Measurements from ENCODE around the gene CLDN8.

The CLDN8 gene

GRCh38 chr21:30216041-30216723 is at the start of gene CLDN8:
TSS of gene CLDN8 (minus strand) at chr21:30216097. CDS start at chr21:30215925, 172 bp downstream.
- no peak for DNase-seq (ENCODE audit: low read depth)

- DNase-seq (ENCODE audit: low read depth) = no peak
Observed at GRCh38 chr21:30257773-30258172, 41.9 kb upstream of the CLDN8 start.

GRCh38 chr21:30256100-30256499 is 40.2 kb upstream of the CLDN8 start:
- no peak for DNase-seq (ENCODE audit: low read depth)

- DNase-seq (ENCODE audit: low read depth) = no peak
Observed at GRCh38 chr21:30255679-30256078, 39.8 kb upstream of the CLDN8 start.

GRCh38 chr21:30251781-30252180 is 35.9 kb upstream of the CLDN8 start:
- DNase-seq (ENCODE audit: low read depth) = no peak

GRCh38 chr21:30249936-30250335 is 34.0 kb upstream of the CLDN8 start:
- no peak for DNase-seq (ENCODE audit: low read depth)

- no peak for DNase-seq (ENCODE audit: low read depth)
Observed at GRCh38 chr21:30248844-30249243, 32.9 kb upstream of the CLDN8 start.

GRCh38 chr21:30245061-30245460 is 29.2 kb upstream of the CLDN8 start:
- no peak for DNase-seq (ENCODE audit: low read depth)

GRCh38 chr21:30243691-30244090 is 27.8 kb upstream of the CLDN8 start:
- DNase-seq (ENCODE audit: low read depth) = no peak

GRCh38 chr21:30240661-30241060 is 24.8 kb upstream of the CLDN8 start:
- no peak for DNase-seq (ENCODE audit: low read depth)

- no peak for DNase-seq (ENCODE audit: low read depth)
Observed at GRCh38 chr21:30238168-30238567, 22.3 kb upstream of the CLDN8 start.

GRCh38 chr21:30234643-30235042 is 18.7 kb upstream of the CLDN8 start:
- DNase-seq (ENCODE audit: low read depth) = no peak

GRCh38 chr21:30234050-30234449 is 18.2 kb upstream of the CLDN8 start:
- DNase-seq (ENCODE audit: low read depth) = no peak

- DNase-seq (ENCODE audit: low read depth) = no peak
Observed at GRCh38 chr21:30233228-30234020, 17.5 kb upstream of the CLDN8 start.

GRCh38 chr21:30232011-30232410 is 16.1 kb upstream of the CLDN8 start:
- DNase-seq (ENCODE audit: low read depth) = no peak

- no peak for DNase-seq (ENCODE audit: low read depth)
Observed at GRCh38 chr21:30227633-30228404, 11.9 kb upstream of the CLDN8 start.

- DNase-seq (ENCODE audit: low read depth) = no peak
Observed at GRCh38 chr21:30227128-30227527, 11.2 kb upstream of the CLDN8 start.

- no peak for DNase-seq (ENCODE audit: low read depth)
Observed at GRCh38 chr21:30223596-30223995, 7.7 kb upstream of the CLDN8 start.

GRCh38 chr21:30222724-30223123 is 6.8 kb upstream of the CLDN8 start:
- no peak for DNase-seq (ENCODE audit: low read depth)

- DNase-seq (ENCODE audit: low read depth) = no peak
Observed at GRCh38 chr21:30211071-30211470, 4.8 kb downstream of the CLDN8 start.

- DNase-seq (ENCODE audit: low read depth) = no peak
Observed at GRCh38 chr21:30209601-30210000, 6.3 kb downstream of the CLDN8 start.

- DNase-seq (ENCODE audit: low read depth) = no peak
Observed at GRCh38 chr21:30207252-30207579, 8.7 kb downstream of the CLDN8 start.

Data from stimulated activated CD8-positive, alpha-beta memory T cell treated with anti-CD3 and anti-CD28 coated beads, Interleukin-12 subunit alpha, Interleukin-12 subunit beta, amount 100 ng/mL, for 1 hour (primary cell).